Vagina (tissue), 2 donors: ENCODE results near the gene CBX6.

Experiments
- POLR2A ChIP-seq, 2 donors: fragments of 450-650 bp; IDR thresholded peaks; one replicate each; pipeline ENCODE4 v1.6.1; 2017; ENCODE audit warnings: antibody characterized with exemption in 2 of 2, mild to moderate bottlenecking in 2 of 2, moderate library complexity in 2 of 2
- TF ChIP-seq, protein P1 (sequence below), 3 experiments: fragments of 450-650 bp in 2 of 3; fragments of 200-600 bp in 1 of 3; sonication (generic) in 1 of 3; IDR thresholded peaks; one replicate each; pipeline ENCODE4 v1.5.1; 2017 to 2019; ENCODE audit warnings: antibody characterized with exemption in 3 of 3, mild to moderate bottlenecking in 2 of 3, moderate library complexity in 2 of 3

DNA sequence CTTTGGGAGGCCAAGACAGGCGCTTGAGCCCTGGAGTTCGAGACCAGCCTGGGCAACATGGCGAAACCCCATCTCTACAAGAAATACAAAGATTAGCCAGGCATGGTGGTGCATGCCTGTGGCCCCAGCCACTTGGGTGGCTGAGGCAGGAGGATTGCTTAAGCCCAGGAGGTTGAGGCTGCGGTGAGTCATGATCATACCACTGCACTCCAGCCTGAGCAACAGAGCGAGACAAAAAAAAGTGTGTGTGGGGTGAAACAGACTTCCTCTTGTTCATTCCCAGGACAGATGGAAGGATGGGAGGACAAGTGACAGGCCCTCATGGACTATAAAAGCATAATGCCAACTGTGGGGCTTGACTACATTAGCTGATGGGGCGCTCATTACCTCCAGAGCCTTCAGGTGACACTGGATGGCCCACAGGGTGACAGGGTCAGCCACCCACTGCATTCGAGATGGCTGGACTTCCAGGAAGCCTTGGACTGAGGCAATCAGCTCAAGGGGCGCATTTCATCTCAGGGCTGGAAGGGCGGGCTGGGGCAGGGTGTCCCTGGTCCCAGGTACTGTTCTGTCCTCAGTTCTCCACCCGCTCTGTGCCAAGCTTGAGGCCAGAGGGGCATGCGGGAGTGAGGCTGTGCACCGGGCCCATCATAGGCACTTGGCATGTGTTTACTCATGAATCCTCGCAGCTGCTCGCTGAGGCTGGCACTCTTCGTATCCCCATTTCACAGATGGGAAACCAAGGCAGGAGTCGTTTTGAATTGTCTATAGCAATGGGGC lies 40.7 kb downstream of the CBX6 start:
- TF ChIP-seq, protein P1, sequence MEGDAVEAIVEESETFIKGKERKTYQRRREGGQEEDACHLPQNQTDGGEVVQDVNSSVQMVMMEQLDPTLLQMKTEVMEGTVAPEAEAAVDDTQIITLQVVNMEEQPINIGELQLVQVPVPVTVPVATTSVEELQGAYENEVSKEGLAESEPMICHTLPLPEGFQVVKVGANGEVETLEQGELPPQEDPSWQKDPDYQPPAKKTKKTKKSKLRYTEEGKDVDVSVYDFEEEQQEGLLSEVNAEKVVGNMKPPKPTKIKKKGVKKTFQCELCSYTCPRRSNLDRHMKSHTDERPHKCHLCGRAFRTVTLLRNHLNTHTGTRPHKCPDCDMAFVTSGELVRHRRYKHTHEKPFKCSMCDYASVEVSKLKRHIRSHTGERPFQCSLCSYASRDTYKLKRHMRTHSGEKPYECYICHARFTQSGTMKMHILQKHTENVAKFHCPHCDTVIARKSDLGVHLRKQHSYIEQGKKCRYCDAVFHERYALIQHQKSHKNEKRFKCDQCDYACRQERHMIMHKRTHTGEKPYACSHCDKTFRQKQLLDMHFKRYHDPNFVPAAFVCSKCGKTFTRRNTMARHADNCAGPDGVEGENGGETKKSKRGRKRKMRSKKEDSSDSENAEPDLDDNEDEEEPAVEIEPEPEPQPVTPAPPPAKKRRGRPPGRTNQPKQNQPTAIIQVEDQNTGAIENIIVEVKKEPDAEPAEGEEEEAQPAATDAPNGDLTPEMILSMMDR (IDR thresholded peaks at IDR 0.05): no peak
- no peak for TF ChIP-seq POLR2A (IDR thresholded peaks at IDR 0.05)
